GM13976 (cell line): ENCODE data around the gene LRP1B.

Experiments
- DNase-seq: peaks from one replicate; pipeline ENCODE4 v3.0.0; 2012; ENCODE audit warnings: low spot score
- in situ Hi-C: fragments of 300-500 bp; cut with MboI; formaldehyde crosslinking; loops from one replicate; pipeline ENCODE4 v1.12.0; 2022; ENCODE audit warnings: low sequenced_read_pairs, mixed read lengths, inconsistent platforms; ENCODE audit not compliant: unreplicated experiment
- TF ChIP-seq, protein P1 (sequence below): IDR thresholded peaks from 2 replicates; pipeline ENCODE4 v1.5.1; 2012; ENCODE audit warnings: borderline replicate concordance, mild to moderate bottlenecking; ENCODE audit not compliant: insufficient read depth; ENCODE audit errors: extremely low read depth, missing control alignments, control extremely low read depth

LRP1B gene

DNA sequence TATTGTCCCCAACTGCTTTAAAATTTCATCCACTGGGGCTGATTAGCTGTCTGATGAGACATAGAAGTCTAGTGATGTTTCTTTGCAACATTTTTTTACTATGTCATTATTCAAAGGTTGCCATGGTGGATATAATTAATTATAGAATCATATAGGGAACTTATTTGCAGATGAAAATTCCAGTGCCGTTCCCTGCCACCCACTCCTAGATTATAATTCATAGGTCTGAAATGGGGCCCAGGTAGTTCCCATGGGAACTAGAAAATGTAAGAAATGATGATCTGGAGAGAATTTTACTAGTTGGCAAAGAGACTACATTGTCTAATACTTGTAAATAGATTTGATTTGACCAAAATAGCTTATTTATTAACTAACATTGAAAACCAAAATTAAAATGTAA is 1854.2 kb downstream of the LRP1B start:
- in situ Hi-C loops = no loop called here
- no peak for DNase-seq
- TF ChIP-seq, protein P1, sequence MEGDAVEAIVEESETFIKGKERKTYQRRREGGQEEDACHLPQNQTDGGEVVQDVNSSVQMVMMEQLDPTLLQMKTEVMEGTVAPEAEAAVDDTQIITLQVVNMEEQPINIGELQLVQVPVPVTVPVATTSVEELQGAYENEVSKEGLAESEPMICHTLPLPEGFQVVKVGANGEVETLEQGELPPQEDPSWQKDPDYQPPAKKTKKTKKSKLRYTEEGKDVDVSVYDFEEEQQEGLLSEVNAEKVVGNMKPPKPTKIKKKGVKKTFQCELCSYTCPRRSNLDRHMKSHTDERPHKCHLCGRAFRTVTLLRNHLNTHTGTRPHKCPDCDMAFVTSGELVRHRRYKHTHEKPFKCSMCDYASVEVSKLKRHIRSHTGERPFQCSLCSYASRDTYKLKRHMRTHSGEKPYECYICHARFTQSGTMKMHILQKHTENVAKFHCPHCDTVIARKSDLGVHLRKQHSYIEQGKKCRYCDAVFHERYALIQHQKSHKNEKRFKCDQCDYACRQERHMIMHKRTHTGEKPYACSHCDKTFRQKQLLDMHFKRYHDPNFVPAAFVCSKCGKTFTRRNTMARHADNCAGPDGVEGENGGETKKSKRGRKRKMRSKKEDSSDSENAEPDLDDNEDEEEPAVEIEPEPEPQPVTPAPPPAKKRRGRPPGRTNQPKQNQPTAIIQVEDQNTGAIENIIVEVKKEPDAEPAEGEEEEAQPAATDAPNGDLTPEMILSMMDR = no peak

GRCh38 chr2:140275427-140275826 is 1855.4 kb downstream of the LRP1B start:
- DNase-seq = no peak
- TF ChIP-seq, protein P1 = no peak
- in situ Hi-C loops = no loop called here

DNA sequence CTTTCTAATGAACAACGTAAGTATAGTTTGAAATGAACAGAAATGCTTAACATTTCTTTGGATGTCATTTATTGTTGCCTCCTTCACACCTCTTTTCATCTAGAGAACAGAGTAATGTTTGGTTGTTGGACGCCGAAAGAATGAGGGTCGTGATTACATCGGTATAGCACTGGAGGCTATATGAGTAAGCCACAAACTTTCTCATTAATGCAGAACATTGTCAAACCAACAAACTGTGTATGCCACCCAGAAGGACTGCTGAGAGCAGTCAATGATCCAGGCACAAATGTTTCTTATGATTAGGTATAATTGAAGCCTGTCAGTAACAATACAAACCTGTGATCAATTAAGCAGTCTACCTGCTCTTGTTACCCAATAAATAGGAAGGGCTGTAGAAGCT is 1855.9 kb downstream of the LRP1B start:
- in situ Hi-C loops = no loop called here
- no peak for DNase-seq

DNA sequence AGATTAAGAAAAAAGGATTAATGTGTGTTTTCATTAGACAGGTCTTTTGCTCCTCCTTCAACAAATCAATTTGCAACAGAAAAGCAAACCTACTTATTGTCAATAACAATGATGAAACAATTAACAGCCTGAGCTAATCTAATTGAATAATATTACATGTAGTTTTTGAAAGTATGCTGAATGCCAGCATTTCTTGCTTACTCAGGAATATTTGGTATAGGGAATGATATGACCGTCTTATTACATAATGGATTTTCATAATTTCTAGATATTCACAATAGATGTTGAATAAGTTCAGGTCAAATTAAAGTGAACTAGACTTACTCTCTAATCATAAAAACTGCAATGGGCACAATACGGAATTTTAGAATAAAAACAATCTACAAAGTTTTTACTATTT is 1856.9 kb downstream of the LRP1B start:
- in situ Hi-C loops = no loop called here
- TF ChIP-seq, protein P1 = no peak
- DNase-seq = no peak

More for the DNA sequence above, 1855.9 kb downstream of the LRP1B start:
- TF ChIP-seq, protein P1 = no peak

- TF ChIP-seq, protein P1 = no peak
- DNase-seq = no peak
- in situ Hi-C loops = no loop called here
These were observed 1857.4 kb downstream of the LRP1B start for GRCh38 chr2:140273408-140273807.

DNA sequence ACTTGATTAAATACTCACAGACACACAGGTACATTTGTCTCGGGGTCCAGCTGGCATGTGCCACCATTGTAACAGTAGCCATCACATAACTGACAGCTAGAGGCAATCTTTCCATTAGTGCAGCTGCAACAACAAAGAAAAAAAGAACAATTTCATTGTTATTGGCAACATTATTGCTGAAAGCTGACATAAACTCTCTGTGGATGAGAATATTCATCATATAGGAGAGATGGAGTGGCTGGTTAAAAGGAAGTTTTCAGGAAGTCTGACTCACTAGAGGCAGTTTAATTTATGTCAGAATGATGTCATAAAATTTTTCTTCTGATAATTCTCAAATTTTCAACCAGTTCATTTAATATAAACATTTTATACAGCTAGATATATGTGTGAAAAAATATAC is 1860.6 kb downstream of the LRP1B start:
- in situ Hi-C loops = no loop called here
- TF ChIP-seq, protein P1 = no peak
- no peak for DNase-seq

DNA sequence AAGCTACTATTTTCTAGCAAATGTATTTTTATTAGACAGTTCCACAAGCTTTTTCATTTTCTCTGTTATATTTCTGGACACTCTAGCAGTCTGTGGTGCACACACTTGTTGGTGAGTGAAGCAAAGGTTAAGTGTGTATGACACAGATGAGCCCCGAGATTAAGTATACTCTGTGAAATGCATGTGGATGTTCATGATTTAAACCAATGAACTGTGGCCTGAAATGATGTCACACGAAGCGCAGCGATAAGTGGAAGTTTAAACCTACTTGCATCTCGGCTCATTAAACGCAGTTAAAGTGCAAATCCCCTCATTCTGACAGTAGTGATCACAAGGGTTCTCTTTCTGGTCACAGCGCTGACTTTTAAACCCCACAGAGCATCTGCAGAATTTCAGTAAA is 1861.8 kb downstream of the LRP1B start:
- TF ChIP-seq, protein P1 = no peak
- in situ Hi-C loops = no loop called here
- DNase-seq = no peak
